K562 (cell line): ENCODE measurements around the gene STIL. TPM values are rescaled to one million over a fixed set of nuclear protein-coding genes. Genes with fewer than 3 reads are reported as not detected.
A peak's percentile ranks its signal among the peaks of the same experiment; 100 is the strongest.

Experiments
- ARHGAP35 ChIP-seq: fragments of 450-650 bp; IDR thresholded peaks from 2 replicates; pipeline ENCODE4 v1.6.1; 2018; ENCODE audit not compliant: partially characterized antibody
- CBFA2T2 ChIP-seq: fragments of 450-650 bp; conservative IDR thresholded peaks from 2 replicates; pipeline ENCODE4 v1.6.1; 2017; ENCODE audit warnings: mild to moderate bottlenecking
- CCNT2 ChIP-seq: IDR thresholded peaks from 2 replicates; pipeline ENCODE4 v1.6.1; 2011; ENCODE audit warnings: borderline replicate concordance, low read depth, mild to moderate bottlenecking, moderate library complexity, mixed read lengths, low read length; ENCODE audit not compliant: insufficient read length; ENCODE audit errors: extremely low read depth
- ELF4 ChIP-seq: fragments of 450-650 bp; formaldehyde crosslinking; IDR thresholded peaks from 2 replicates; pipeline ENCODE4 v1.4.0; 2022; ENCODE audit warnings: missing genetic modification characterization
- ESRRA ChIP-seq: fragments of 450-650 bp; IDR thresholded peaks from 2 replicates; pipeline ENCODE4 v1.6.1; 2014; ENCODE audit warnings: low read depth, mild to moderate bottlenecking, moderate library complexity, borderline replicate concordance
- PCBP2 ChIP-seq: fragments of 200-400 bp; formaldehyde crosslinking; IDR thresholded peaks from 2 replicates; pipeline ENCODE4 v1.6.1; 2018; ENCODE audit warnings: low read length, low read depth, mild to moderate bottlenecking, moderate library complexity; ENCODE audit not compliant: poor library complexity, severe bottlenecking
- ZNF23 ChIP-seq: fragments of 250-450 bp; sonication (Bioruptor Pico); IDR thresholded peaks from 2 replicates; pipeline ENCODE4 v1.4.0; 2020; ENCODE audit warnings: mild to moderate bottlenecking
- ZNF436 ChIP-seq: fragments of 250-450, 450-650 bp; sonication (Bioruptor Pico); formaldehyde crosslinking; IDR thresholded peaks from 2 replicates; pipeline ENCODE4 v1.7.0; 2020; ENCODE audit warnings: mild to moderate bottlenecking
- polyA plus RNA-seq, 8 experiments: library from polyadenylated mRNA; depleted of rRNA in 4 of 8; stranded (reverse) in 5 of 8; unstranded in 3 of 8; fragments of >200 nt; fragmentation: Nextera tagmentation in 2 of 8; fragmentation: Illumina TruSeq in 1 of 8; extraction: Ambion mirVana in 2 of 8; extraction: Trizol in 1 of 8; gene quantifications; 2 replicates each; pipeline versions ENCODE4 v1.2.1 to v1.2.3, GENCODE V29; 2011 to 2014; ENCODE audit warnings: inconsistent platforms in 1 of 8, missing spikeins in 1 of 8
- total RNA-seq, 7 experiments: library from RNA; depleted of rRNA in 6 of 7; stranded (reverse); fragments of >200 nt in 6 of 7; fragmentation: Illumina TruSeq in 2 of 7; extraction: Trizol in 2 of 7; gene quantifications; 2 replicates each; pipeline versions ENCODE4 v1.2.1 to v1.2.3, GENCODE V29; 2011 to 2021; ENCODE audit warnings: low replicate concordance in 1 of 7
- TF ChIP-seq, protein P1 (sequence below): sonication (generic); formaldehyde crosslinking; IDR thresholded peaks from 2 replicates; pipeline ENCODE4 v1.8.0; 2023; ENCODE audit warnings: mild to moderate bottlenecking, missing genetic modification reagents
- TF ChIP-seq, protein P2 (sequence below): fragments of 150-350 bp; IDR thresholded peaks from 2 replicates; pipeline ENCODE4 v1.6.1; 2014; ENCODE audit warnings: low read depth, mild to moderate bottlenecking, low read length, borderline replicate concordance
- TF ChIP-seq, protein P3 (sequence below): fragments of 250-450 bp; sonication (Bioruptor Pico); IDR thresholded peaks from 2 replicates; pipeline ENCODE4 v1.4.0; 2020; ENCODE audit warnings: mild to moderate bottlenecking, moderate library complexity

The STIL gene
- total and polyA plus RNA-seq, 9 of the 15 experiments (the other 6 are each of a cell fraction or from before 2014, with no cell fraction given), result 10.5 to 77.4 (median 39.6) TPM

DNA sequence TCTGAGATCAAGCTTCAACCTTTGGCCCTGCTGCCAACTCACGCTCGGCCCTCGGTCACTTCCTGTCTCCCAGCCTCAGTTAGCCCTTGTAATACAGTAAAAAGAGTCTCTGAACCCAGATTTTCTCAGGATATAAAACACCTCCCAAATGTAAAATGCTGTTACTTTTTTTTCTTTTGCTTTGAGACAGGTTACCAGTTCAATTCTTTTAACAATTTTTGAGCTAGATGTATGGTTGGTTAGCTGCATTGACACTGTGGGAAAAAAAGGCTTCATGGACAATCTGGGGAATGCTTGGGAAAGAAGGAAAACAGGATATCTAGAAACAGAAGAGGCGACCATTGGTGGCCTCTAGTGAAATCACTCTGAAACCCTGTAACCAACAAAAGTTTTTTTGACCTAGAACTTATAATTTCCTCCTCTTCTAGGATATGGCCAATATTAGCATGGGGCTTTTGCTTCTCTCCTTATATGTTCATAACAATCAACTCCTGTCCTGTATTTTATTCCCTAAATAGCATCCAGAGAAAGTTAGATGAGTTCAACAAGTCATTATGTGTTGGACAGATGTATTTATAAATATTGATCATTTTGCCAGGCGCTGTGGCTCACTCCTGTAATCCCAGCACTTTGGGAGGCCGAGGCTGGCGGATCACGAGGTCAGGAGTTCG, 21.0 kb upstream of the STIL start (continued):
- TF ChIP-seq, protein P1, sequence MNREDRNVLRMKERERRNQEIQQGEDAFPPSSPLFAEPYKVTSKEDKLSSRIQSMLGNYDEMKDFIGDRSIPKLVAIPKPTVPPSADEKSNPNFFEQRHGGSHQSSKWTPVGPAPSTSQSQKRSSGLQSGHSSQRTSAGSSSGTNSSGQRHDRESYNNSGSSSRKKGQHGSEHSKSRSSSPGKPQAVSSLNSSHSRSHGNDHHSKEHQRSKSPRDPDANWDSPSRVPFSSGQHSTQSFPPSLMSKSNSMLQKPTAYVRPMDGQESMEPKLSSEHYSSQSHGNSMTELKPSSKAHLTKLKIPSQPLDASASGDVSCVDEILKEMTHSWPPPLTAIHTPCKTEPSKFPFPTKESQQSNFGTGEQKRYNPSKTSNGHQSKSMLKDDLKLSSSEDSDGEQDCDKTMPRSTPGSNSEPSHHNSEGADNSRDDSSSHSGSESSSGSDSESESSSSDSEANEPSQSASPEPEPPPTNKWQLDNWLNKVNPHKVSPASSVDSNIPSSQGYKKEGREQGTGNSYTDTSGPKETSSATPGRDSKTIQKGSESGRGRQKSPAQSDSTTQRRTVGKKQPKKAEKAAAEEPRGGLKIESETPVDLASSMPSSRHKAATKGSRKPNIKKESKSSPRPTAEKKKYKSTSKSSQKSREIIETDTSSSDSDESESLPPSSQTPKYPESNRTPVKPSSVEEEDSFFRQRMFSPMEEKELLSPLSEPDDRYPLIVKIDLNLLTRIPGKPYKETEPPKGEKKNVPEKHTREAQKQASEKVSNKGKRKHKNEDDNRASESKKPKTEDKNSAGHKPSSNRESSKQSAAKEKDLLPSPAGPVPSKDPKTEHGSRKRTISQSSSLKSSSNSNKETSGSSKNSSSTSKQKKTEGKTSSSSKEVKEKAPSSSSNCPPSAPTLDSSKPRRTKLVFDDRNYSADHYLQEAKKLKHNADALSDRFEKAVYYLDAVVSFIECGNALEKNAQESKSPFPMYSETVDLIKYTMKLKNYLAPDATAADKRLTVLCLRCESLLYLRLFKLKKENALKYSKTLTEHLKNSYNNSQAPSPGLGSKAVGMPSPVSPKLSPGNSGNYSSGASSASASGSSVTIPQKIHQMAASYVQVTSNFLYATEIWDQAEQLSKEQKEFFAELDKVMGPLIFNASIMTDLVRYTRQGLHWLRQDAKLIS (CRISPR knock-in tag), result no peak
- TF ChIP-seq ELF4 (CRISPR knock-in tag), result peak; percentile 55; the same call in 1 of the 2 replicates
- no peak for TF ChIP-seq CBFA2T2
- no peak for TF ChIP-seq ZNF436 (CRISPR knock-in tag)
- TF ChIP-seq ESRRA, result no peak
- TF ChIP-seq, protein P2, sequence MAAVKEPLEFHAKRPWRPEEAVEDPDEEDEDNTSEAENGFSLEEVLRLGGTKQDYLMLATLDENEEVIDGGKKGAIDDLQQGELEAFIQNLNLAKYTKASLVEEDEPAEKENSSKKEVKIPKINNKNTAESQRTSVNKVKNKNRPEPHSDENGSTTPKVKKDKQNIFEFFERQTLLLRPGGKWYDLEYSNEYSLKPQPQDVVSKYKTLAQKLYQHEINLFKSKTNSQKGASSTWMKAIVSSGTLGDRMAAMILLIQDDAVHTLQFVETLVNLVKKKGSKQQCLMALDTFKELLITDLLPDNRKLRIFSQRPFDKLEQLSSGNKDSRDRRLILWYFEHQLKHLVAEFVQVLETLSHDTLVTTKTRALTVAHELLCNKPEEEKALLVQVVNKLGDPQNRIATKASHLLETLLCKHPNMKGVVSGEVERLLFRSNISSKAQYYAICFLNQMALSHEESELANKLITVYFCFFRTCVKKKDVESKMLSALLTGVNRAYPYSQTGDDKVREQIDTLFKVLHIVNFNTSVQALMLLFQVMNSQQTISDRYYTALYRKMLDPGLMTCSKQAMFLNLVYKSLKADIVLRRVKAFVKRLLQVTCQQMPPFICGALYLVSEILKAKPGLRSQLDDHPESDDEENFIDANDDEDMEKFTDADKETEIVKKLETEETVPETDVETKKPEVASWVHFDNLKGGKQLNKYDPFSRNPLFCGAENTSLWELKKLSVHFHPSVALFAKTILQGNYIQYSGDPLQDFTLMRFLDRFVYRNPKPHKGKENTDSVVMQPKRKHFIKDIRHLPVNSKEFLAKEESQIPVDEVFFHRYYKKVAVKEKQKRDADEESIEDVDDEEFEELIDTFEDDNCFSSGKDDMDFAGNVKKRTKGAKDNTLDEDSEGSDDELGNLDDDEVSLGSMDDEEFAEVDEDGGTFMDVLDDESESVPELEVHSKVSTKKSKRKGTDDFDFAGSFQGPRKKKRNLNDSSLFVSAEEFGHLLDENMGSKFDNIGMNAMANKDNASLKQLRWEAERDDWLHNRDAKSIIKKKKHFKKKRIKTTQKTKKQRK, result no peak
- no peak for TF ChIP-seq CCNT2
- TF ChIP-seq ZNF23 (CRISPR knock-in tag), result no peak; the same call in 1 of the 2 replicates
- TF ChIP-seq PCBP2, result no peak
- TF ChIP-seq, protein P3, sequence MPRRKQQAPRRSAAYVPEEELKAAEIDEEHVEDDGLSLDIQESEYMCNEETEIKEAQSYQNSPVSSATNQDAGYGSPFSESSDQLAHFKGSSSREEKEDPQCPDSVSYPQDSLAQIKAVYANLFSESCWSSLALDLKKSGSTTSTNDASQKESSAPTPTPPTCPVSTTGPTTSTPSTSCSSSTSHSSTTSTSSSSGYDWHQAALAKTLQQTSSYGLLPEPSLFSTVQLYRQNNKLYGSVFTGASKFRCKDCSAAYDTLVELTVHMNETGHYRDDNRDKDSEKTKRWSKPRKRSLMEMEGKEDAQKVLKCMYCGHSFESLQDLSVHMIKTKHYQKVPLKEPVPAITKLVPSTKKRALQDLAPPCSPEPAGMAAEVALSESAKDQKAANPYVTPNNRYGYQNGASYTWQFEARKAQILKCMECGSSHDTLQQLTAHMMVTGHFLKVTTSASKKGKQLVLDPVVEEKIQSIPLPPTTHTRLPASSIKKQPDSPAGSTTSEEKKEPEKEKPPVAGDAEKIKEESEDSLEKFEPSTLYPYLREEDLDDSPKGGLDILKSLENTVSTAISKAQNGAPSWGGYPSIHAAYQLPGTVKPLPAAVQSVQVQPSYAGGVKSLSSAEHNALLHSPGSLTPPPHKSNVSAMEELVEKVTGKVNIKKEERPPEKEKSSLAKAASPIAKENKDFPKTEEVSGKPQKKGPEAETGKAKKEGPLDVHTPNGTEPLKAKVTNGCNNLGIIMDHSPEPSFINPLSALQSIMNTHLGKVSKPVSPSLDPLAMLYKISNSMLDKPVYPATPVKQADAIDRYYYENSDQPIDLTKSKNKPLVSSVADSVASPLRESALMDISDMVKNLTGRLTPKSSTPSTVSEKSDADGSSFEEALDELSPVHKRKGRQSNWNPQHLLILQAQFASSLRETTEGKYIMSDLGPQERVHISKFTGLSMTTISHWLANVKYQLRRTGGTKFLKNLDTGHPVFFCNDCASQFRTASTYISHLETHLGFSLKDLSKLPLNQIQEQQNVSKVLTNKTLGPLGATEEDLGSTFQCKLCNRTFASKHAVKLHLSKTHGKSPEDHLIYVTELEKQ, result no peak
- TF ChIP-seq ARHGAP35, result no peak
